HG02884 (cell line): ENCODE data around the gene HLA-DMB.
"Not testable (repeated sequence)": the region's sequence is repeated elsewhere in the genome, so short reads cannot be mapped to it uniquely, and the experiment has no call there.

Experiments
- ATAC-seq: cut with Tn5 transposase; IDR thresholded peaks from one replicate; pipeline ENCODE4 v1.9.1; 2021; ENCODE audit warnings: mild to moderate bottlenecking, moderate library complexity; ENCODE audit not compliant: unreplicated experiment

The HLA-DMB gene

GRCh38 chr6:32950449-32950848, 9.6 kb upstream of the HLA-DMB start:
- no peak for ATAC-seq

GRCh38 chr6:32950010-32950409, 9.2 kb upstream of the HLA-DMB start:
- no peak for ATAC-seq

GRCh38 chr6:32949113-32949512, 8.3 kb upstream of the HLA-DMB start:
- ATAC-seq = no peak

- ATAC-seq = no peak
These were observed 7.0 kb upstream of the HLA-DMB start for GRCh38 chr6:32947552-32948465.

- ATAC-seq = no peak
These were observed 6.1 kb upstream of the HLA-DMB start for GRCh38 chr6:32946893-32947292.

GRCh38 chr6:32945953-32946352, 5.1 kb upstream of the HLA-DMB start:
- ATAC-seq = no peak

GRCh38 chr6:32945108-32945760, 4.4 kb upstream of the HLA-DMB start:
- no peak for ATAC-seq

GRCh38 chr6:32943864-32944649, 3.2 kb upstream of the HLA-DMB start:
- peak; percentile 31 for ATAC-seq

- ATAC-seq = not testable (repeated sequence)
These were observed 1.8 kb upstream of the HLA-DMB start for GRCh38 chr6:32942555-32943123.

GRCh38 chr6:32941214-32941768, 463 bp upstream of the HLA-DMB start:
- ATAC-seq = peak; percentile 42

- no peak for ATAC-seq
These were observed 2.3 kb downstream of the HLA-DMB start for GRCh38 chr6:32938494-32938893.

GRCh38 chr6:32937230-32937633, 3.6 kb downstream of the HLA-DMB start:
- ATAC-seq = no peak

GRCh38 chr6:32936239-32937152, 4.3 kb downstream of the HLA-DMB start:
- no peak for ATAC-seq

- no peak for ATAC-seq
These were observed 5.1 kb downstream of the HLA-DMB start for GRCh38 chr6:32935551-32936238.

- ATAC-seq = no peak
These were observed 7.2 kb downstream of the HLA-DMB start for GRCh38 chr6:32933661-32934085.

- ATAC-seq = no peak
These were observed 8.5 kb downstream of the HLA-DMB start for GRCh38 chr6:32932132-32932868.

- no peak for ATAC-seq
These were observed 9.6 kb downstream of the HLA-DMB start for GRCh38 chr6:32931211-32931610.

- no peak for ATAC-seq
These were observed 18.7 kb downstream of the HLA-DMB start for GRCh38 chr6:32922083-32922482.
